DMS53 treated with DMSO at 0.1 percent for 48 hours (cell line): Measurements from ENCODE around the gene HMGN5.

Source experiments
- DNase-seq: peaks from one replicate; lab custom pipeline; 2025; ENCODE audit not compliant: unreplicated experiment; lab: John Stamatoyannopoulos, UW

Gene HMGN5

DNA sequence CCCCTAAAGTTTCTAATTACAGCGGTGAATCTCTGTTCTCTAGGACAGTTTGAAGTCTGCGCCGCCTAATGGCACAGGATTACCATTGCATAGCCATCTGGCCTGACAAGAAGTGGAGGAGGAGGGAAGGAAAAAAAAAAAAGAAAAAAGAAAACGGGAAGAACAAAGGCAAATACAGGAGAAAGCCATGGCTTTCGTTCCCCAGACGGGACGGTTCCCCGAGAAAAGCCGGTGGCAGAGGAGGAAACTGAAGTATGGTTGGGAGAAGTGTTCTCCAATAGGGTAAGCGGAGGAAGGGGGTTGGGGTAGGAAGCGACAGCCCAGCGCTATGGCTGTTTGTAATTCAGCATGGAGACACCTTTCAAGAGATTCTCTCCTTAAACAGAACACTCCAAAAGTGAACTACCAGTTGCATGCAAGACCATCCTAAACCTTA, 80.8 kb downstream of the HMGN5 start:
- DNase-seq: peak; percentile 53

DNA sequence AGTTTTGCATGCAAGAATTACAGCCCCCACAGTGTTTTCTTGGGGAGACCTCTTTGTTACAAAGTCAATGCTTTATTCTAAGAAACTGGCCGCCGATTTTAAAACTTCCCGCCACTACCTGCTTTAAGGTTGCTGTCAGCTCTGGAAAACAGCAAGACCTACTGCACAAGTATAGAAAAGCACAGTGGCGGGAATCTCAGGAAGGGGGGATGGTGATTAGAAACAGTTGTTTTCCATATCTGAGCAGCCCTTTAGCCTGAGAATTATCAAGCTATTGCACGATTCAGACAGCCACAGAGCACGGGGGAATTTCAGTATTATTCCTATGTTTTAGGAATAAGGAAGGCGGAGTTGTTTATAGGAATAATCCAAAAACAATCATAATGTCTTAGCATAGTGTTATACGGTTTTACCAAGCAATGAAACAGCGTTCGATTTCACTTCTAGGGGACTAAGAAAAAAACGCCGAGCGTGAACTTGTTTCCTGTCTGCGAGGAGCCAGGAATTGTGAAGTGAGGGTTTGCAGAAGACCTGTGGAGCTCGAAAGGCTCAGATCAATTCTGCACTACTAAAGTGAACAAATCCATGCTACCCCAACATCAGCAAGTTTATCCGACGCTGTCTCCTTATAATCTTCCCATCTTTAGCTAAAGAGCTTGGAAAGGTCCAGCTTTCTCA, 81.3 kb downstream of the HMGN5 start:
- peak; percentile 33 for DNase-seq

DNA sequence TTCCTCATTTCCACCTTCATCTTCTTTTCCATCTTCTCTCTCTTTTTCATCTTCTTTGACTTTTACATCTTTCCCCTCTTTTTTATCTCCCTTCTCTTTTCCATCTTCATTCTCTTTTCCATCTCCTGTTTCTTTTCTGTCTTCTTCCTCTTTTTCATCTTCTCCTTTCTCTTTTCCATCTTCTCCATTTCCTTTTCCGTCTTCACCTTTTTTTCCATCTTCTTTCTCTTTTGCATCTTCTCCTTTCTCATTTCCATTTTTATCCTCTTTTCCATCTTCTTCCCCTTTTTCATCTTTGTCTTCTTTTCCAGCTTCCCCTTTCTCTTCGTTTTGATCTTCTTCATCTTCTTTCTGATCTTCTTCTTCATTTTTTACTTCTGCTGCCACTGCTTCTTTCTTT, 87.0 kb downstream of the HMGN5 start:
- no peak for DNase-seq

DNA sequence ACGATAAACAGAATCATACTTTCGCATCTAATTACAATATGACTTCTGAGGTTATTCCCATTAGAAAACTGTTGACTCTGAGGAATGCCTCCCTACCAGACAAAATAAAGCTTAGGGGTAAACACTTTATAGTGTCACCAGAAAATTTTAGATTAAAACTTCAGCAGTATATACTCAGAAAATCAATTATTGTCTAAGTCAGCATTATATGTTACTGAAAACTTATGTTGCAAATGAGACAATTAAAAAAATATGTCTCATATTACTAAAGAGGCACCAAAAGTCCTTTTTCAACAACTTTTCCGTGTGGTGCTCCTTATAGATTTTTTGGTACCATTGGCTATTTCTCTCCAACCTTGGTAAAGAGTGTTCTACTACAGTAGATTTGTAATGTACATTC, 91.4 kb downstream of the HMGN5 start:
- DNase-seq: no peak

DNA sequence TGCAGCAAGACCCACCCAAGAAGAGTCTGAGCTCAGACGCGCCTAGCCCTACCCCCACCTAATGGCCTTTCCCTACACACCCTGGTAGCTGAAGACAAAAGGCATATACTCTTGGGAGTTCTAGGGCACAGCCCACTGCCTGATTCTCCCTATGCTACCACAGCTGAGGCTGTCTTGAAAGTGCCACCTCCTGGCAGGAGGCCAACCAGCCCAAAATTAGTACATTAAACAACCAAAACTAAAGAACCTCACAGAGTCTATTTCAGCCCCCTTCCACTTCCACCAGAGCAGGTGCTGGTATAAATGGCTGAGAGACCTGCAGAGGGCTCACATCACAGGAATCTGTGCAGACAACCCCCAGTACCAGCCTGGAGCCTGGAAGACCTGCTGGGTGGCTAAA, 119.1 kb downstream of the HMGN5 start:
- DNase-seq: no peak
